Measurements from ENCODE around the gene RBM8A.

Gene RBM8A

DNA sequence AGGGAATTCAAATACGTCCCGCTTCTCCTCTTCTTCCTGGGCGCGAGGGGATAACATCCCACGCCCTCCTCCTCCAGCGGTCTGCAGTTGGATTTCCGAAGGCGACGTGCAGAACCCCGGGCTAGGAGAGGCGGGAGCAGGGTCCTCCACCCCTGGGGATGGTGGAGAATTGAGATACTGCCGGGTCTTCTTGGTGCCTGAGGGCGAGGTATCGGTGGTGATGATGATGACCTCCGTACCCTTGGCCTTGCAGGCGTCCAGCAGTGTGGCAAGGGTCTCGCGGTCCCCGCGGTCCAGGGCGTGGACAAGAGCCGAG is 33.8 kb upstream of the RBM8A start:
- POLR2A ChIA-PET = interaction anchor here (0.9 kb wide), 1 partner anchor 69 kb away, joined by 3 read pairs; no protein-coding TSS in a partner anchor
- Histone ChIP-seq H3K9me3 (ENCODE audit: control insufficient read depth, insufficient read depth, low read depth, low read length) (no peaks in the 10 kb centered on the region), H3K4me1 (ENCODE audit: control insufficient read depth, insufficient read depth, low read length) (peaks cover 12% of the 10 kb centered on the region), H3K27ac (ENCODE audit: extremely low read depth, low read depth, low read length) (peak overlapping the region; percentile 33; the same call in 1 of the 2 replicates), H3K4me3 (ENCODE audit: low read depth, low read length) (peak overlapping the region; percentile 56; the same call in 1 of the 2 replicates), H3K36me3 (ENCODE audit: control insufficient read depth in 2 of 2, insufficient read depth in 1 of 2, low read length in 2 of 2) (no peaks in the 10 kb centered on the region)
- TF ChIP-seq ZNF138 (tag by site-specific recombination; IDR thresholded peaks at IDR 0.05; ENCODE audit: borderline replicate concordance) (no peak), ZNF394 (tag by site-specific recombination; IDR thresholded peaks at IDR 0.05; ENCODE audit: borderline replicate concordance) (no peak), ZNF600 (tag by site-specific recombination; IDR thresholded peaks at IDR 0.05) (no peak), BCL11A (tag by site-specific recombination; IDR thresholded peaks at IDR 0.05; ENCODE audit: low read depth) (no peak), ZNF510 (tag by site-specific recombination; IDR thresholded peaks at IDR 0.05; ENCODE audit: insufficient replicate concordance) (no peak), ZNF114 (tag by site-specific recombination; IDR thresholded peaks at IDR 0.05) (no peak), ZNF792 (tag by site-specific recombination; IDR thresholded peaks at IDR 0.05) (no peak), ZNF830 (tag by site-specific recombination; IDR thresholded peaks at IDR 0.05; ENCODE audit: low read depth) (no peak), ZFHX2 (tag by site-specific recombination; conservative IDR thresholded peaks at IDR 0.05) (no peak), ZNF658 (tag by site-specific recombination; IDR thresholded peaks at IDR 0.05) (no peak)
- TF ChIP-seq, protein P1, sequence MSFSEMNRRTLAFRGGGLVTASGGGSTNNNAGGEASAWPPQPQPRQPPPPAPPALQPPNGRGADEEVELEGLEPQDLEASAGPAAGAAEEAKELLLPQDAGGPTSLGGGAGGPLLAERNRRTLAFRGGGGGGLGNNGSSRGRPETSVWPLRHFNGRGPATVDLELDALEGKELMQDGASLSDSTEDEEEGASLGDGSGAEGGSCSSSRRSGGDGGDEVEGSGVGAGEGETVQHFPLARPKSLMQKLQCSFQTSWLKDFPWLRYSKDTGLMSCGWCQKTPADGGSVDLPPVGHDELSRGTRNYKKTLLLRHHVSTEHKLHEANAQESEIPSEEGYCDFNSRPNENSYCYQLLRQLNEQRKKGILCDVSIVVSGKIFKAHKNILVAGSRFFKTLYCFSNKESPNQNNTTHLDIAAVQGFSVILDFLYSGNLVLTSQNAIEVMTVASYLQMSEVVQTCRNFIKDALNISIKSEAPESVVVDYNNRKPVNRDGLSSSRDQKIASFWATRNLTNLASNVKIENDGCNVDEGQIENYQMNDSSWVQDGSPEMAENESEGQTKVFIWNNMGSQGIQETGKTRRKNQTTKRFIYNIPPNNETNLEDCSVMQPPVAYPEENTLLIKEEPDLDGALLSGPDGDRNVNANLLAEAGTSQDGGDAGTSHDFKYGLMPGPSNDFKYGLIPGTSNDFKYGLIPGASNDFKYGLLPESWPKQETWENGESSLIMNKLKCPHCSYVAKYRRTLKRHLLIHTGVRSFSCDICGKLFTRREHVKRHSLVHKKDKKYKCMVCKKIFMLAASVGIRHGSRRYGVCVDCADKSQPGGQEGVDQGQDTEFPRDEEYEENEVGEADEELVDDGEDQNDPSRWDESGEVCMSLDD (tag by site-specific recombination; IDR thresholded peaks at IDR 0.05) = no peak
- TF ChIP-seq, protein P2, sequence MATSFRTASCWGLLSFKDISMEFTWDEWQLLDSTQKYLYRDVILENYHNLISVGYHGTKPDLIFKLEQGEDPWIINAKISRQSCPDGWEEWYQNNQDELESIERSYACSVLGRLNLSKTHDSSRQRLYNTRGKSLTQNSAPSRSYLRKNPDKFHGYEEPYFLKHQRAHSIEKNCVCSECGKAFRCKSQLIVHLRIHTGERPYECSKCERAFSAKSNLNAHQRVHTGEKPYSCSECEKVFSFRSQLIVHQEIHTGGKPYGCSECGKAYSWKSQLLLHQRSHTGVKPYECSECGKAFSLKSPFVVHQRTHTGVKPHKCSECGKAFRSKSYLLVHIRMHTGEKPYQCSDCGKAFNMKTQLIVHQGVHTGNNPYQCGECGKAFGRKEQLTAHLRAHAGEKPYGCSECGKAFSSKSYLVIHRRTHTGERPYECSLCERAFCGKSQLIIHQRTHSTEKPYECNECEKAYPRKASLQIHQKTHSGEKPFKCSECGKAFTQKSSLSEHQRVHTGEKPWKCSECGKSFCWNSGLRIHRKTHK (tag by site-specific recombination; IDR thresholded peaks at IDR 0.05) = no peak
- TF ChIP-seq, protein P3, sequence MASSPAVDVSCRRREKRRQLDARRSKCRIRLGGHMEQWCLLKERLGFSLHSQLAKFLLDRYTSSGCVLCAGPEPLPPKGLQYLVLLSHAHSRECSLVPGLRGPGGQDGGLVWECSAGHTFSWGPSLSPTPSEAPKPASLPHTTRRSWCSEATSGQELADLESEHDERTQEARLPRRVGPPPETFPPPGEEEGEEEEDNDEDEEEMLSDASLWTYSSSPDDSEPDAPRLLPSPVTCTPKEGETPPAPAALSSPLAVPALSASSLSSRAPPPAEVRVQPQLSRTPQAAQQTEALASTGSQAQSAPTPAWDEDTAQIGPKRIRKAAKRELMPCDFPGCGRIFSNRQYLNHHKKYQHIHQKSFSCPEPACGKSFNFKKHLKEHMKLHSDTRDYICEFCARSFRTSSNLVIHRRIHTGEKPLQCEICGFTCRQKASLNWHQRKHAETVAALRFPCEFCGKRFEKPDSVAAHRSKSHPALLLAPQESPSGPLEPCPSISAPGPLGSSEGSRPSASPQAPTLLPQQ (tag by site-specific recombination; IDR thresholded peaks at IDR 0.05) = no peak
- TF ChIP-seq, protein P4, sequence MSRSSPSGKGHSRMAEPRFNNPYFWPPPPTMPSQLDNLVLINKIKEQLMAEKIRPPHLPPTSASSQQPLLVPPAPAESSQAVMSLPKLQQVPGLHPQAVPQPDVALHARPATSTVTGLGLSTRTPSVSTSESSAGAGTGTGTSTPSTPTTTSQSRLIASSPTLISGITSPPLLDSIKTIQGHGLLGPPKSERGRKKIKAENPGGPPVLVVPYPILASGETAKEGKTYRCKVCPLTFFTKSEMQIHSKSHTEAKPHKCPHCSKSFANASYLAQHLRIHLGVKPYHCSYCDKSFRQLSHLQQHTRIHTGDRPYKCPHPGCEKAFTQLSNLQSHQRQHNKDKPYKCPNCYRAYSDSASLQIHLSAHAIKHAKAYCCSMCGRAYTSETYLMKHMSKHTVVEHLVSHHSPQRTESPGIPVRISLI (tag by site-specific recombination; IDR thresholded peaks at IDR 0.05) = no peak
- TF ChIP-seq, protein P5, sequence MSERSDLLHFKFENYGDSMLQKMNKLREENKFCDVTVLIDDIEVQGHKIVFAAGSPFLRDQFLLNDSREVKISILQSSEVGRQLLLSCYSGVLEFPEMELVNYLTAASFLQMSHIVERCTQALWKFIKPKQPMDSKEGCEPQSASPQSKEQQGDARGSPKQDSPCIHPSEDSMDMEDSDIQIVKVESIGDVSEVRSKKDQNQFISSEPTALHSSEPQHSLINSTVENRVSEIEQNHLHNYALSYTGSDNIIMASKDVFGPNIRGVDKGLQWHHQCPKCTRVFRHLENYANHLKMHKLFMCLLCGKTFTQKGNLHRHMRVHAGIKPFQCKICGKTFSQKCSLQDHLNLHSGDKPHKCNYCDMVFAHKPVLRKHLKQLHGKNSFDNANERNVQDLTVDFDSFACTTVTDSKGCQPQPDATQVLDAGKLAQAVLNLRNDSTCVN (tag by site-specific recombination; optimal IDR thresholded peaks at IDR 0.05) = no peak
- CTCF ChIA-PET = no interaction called here

DNA sequence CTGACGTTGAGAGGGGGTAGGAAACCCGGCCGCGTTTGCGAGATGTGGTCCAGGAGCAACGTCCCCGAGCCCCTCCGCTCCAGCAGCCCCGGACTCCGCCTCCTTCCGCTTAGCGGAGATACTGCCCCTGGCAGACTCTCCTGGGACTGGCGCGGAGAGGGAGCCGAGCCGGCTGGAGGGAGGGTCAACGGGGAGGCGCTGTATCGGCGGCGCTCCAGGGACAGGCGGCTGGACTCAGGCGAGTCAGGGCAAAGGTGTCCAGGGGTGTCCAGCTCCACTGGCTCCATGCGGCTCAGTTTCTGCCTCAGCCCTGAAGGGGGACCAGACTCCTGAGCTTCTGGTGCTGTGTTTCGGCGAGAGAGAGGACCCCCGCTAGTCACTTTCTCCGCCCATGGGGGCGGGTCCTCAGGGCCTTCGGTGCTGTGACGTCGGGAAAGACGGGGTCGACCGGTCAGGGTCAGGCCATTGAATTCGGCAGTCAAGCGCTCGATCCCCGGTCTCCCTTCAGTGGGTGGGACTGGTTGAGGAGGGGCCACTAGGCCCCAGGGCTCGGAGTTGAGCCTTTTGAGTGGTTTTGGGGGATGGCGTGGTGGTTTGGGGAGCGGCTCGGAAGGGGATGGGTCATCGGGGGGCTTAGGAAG is 33.3 kb upstream of the RBM8A start:
- Histone ChIP-seq H3K4me3 (ENCODE audit: low read depth, low read length) (peak overlapping the region; percentile 56), H3K9me3 (ENCODE audit: control insufficient read depth, insufficient read depth, low read depth, low read length) (no peaks in the 10 kb centered on the region), H3K27ac (ENCODE audit: extremely low read depth, low read depth, low read length) (peak overlapping the region; percentile 33; the same call in 1 of the 2 replicates), H3K36me3 (ENCODE audit: control insufficient read depth in 2 of 2, insufficient read depth in 1 of 2, low read length in 2 of 2) (no peaks in the 10 kb centered on the region), H3K4me1 (ENCODE audit: control insufficient read depth, insufficient read depth, low read length) (peaks cover 12% of the 10 kb centered on the region)
- ChIA-PET POLR2A (interaction anchor here (0.6 to 0.9 kb wide), 2 partner anchors 69 to 101 kb away, joined by 3 read pairs; no protein-coding TSS in a partner anchor), CTCF (no interaction called here)
- no peak for TF ChIP-seq ZNF426 (tag by site-specific recombination; IDR thresholded peaks at IDR 0.05)
- TF ChIP-seq ZNF274 (IDR thresholded peaks at IDR 0.05; ENCODE audit: low read length) = no peak
- TF ChIP-seq ZNF274 (tag by site-specific recombination; IDR thresholded peaks at IDR 0.05; ENCODE audit: borderline replicate concordance) = no peak
- TF ChIP-seq ZNF76 (tag by site-specific recombination; IDR thresholded peaks at IDR 0.05; ENCODE audit: borderline replicate concordance, low read depth) = no peak
- TF ChIP-seq, protein P6, sequence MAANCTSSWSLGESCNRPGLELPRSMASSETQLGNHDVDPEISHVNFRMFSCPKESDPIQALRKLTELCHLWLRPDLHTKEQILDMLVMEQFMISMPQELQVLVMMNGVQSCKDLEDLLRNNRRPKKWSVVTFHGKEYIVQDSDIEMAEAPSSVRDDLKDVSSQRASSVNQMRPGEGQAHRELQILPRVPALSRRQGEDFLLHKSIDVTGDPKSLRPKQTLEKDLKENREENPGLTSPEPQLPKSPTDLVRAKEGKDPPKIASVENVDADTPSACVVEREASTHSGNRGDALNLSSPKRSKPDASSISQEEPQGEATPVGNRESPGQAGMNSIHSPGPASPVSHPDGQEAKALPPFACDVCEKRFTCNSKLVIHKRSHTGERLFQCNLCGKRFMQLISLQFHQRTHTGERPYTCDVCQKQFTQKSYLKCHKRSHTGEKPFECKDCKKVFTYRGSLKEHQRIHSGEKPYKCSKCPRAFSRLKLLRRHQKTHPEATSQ (tag by site-specific recombination; IDR thresholded peaks at IDR 0.05) = no peak; the same call in 1 of the 2 replicates
- no peak for TF ChIP-seq ZNF155 (tag by site-specific recombination; IDR thresholded peaks at IDR 0.05)
- peak; percentile 25; the same call in 1 of the 2 replicates for TF ChIP-seq ZSCAN30 (tag by site-specific recombination; IDR thresholded peaks at IDR 0.05)
- TF ChIP-seq ZNF629 (tag by site-specific recombination; IDR thresholded peaks at IDR 0.05) = peak; percentile 85
- TF ChIP-seq SETDB1 (IDR thresholded peaks at IDR 0.05; ENCODE audit: insufficient read length, low read length) = no peak
- TF ChIP-seq HOXC10 (CRISPR knock-in tag; IDR thresholded peaks at IDR 0.05) = no peak
- no peak for TF ChIP-seq MYNN (tag by site-specific recombination; IDR thresholded peaks at IDR 0.05; ENCODE audit: borderline replicate concordance)
